Heart right ventricle (tissue), 16 donors: ENCODE measurements around the gene PHOSPHO2. TPM values are rescaled to one million over a fixed set of nuclear protein-coding genes. Genes with fewer than 3 reads are reported as not detected.

ENCODE experiments used
- ATAC-seq, 8 donors: fragments of 200-7000 bp; cut with Tn5 transposase; one replicate each; pipeline ENCODE4 v1.9.1; 2020; ENCODE audit warnings: mild to moderate bottlenecking in 8 of 8, moderate library complexity in 8 of 8, moderate number of reproducible peaks in 1 of 8
- DNase-seq, 2 donors: peaks; one replicate each; pipeline ENCODE4 v3.0.0-alpha.2; 2020
- H3K27ac ChIP-seq, 10 donors: fragments of 200-600 bp; sonication (generic) in 2 of 10; one replicate each; pipeline versions ENCODE4 v1.5.0 to v1.8.0; 2020 to 2022; ENCODE audit warnings: mild to moderate bottlenecking in 3 of 10
- H3K27me3 ChIP-seq, 7 donors: fragments of 200-600 bp; one replicate each; pipeline ENCODE4 v1.8.0; 2021 to 2022; ENCODE audit warnings: mild to moderate bottlenecking in 2 of 7
- H3K36me3 ChIP-seq, 9 donors: fragments of 200-600 bp; sonication (generic) in 1 of 9; one replicate each; pipeline versions ENCODE4 v1.5.0 to v1.8.0; 2020 to 2022; ENCODE audit warnings: mild to moderate bottlenecking in 2 of 9
- H3K4me1 ChIP-seq, 9 donors: fragments of 200-600 bp; sonication (generic) in 1 of 9; one replicate each; pipeline versions ENCODE4 v1.5.0 to v1.8.0; 2020 to 2022; ENCODE audit warnings: mild to moderate bottlenecking in 4 of 9
- H3K4me3 ChIP-seq, 10 donors: fragments of 200-600 bp; sonication (generic) in 2 of 10; one replicate each; pipeline versions ENCODE4 v1.5.0 to v1.8.0; 2020 to 2022; ENCODE audit warnings: mild to moderate bottlenecking in 7 of 10, moderate library complexity in 2 of 10
- H3K9me3 ChIP-seq, 11 donors: fragments of 200-600 bp in 10 of 11; sonication (generic) in 2 of 11; one replicate each; pipeline versions ENCODE4 v1.5.0 to v1.8.0; 2013 to 2022; ENCODE audit warnings: mild to moderate bottlenecking in 2 of 11, control low read depth in 1 of 11, moderate library complexity in 1 of 11
- CTCF ChIP-seq, 9 donors: fragments of 200-600 bp; sonication (generic) in 2 of 9; IDR thresholded peaks; one replicate each; pipeline versions ENCODE4 v1.5.0 to v1.8.0; 2021 to 2022; ENCODE audit warnings: antibody characterized with exemption in 9 of 9, mild to moderate bottlenecking in 5 of 9, moderate library complexity in 1 of 9
- WGBS, 2 donors: extraction: QIAGEN DNeasy Blood & Tissue Kit; methylation state at CpG; one replicate each; pipeline ENCODE4 v1.1.7; 2013; ENCODE audit warnings: inconsistent platforms in 1 of 2; 5-methylcytosine and 5-hydroxymethylcytosine counted together
- intact Hi-C, 10 donors: fragments of 100-400 bp; cut with DNase I; formaldehyde crosslinking; loops; one replicate each; pipeline versions ENCODE4 v1.11.1 to v1.14.2; 2022
- polyA plus RNA-seq, 2 donors: library from polyadenylated mRNA; stranded (reverse); fragments of 200-250 nt; gene quantifications; one replicate each; pipeline ENCODE4 v1.2.3, GENCODE V29; 2013
- total RNA-seq, 10 donors: library from RNA; stranded (reverse); fragmentation: NEBNext Ultra II Directional in 3 of 10; extraction: Animal tissue kit (Norgen Biotek cat#: 25700) in 3 of 10; gene quantifications; one replicate each; pipeline versions ENCODE4 v1.2.1 to v1.2.4, GENCODE V29; 2021 to 2023
- donor health status: Arrhythmogenic right ventricular cardiomyopathy.
- donor health status: ischemic (EF 13 %, LVEDD 7.1; RV severe dilation, severe dysfunction).
- donor health status: healthy with polysubstance abuse.
- donor health status: DM: no; HTN: yes; CAD: no.
- donor health status: DM: no; HTN: no; CAD: no.
- donor health status: ischemic (EF 25% LVEDD 6.9; RV normal size, moderate dysfunction).
- donor health status: ischemic (EF 25% LVEDD 5.7; RV mildly dilated, moderate dysfunction).
- donor health status: healthy.
- donor health status: DM: yes; HTN: yes; CAD: no.
- donor health status: Ischemic cardiomyopathy.
- donor health status: ischemic (EF 35%, LVEDD 5.7; RV mildly dilated, moderate dysfunction).
- donor health status: nonischemic (EF 11% LVEDD 7.7; RV severe dilation, severe dysfunction).
- donor health status: DM: yes; HTN: yes; CAD: no.
- donor health status: PGD.
- donor health status: ischemic (EF 29% LVEDD 5.4; RV normal size, mild dysfunction).
- donor health status: nonischemic (EF 23%, LVEDD 6.1; RV moderate dilation, normal function).

PHOSPHO2 gene
- total and polyA plus RNA-seq, 12 donors = 1.1 to 4.1 (median 2.2) TPM

GRCh38 chr2:169690958-169691357 lies 3.3 kb upstream of the PHOSPHO2 start:
- DNase-seq (no peak), ATAC-seq (no peak)
- Histone ChIP-seq H3K4me1 (peaks cover 0 to 21% (median 5%) of the 10 kb centered on the region in 9 donors), H3K27me3 (no peaks in the 10 kb centered on the region), H3K36me3 (no peaks in the 10 kb centered on the region), H3K27ac (no peak overlapping the region), H3K9me3 (peaks cover 0 to 22% (median 2%) of the 10 kb centered on the region in 11 donors), H3K4me3 (no peak overlapping the region)
- intact Hi-C loops = loop anchor here in 2 of 10 donors (5.0 to 10.0 kb wide), 2 partner anchors 41 to 106 kb away; partner anchors contain the start of genes KLHL23 (in 1 of the 2) and PPIG (in 1 of the 2)
- WGBS, 2 donors = 75 to 76% methylated on average over 1 of the region's 1 CpG
- TF ChIP-seq CTCF (IDR thresholded peaks at IDR 0.05) = no peak

- Histone ChIP-seq H3K4me3 (no peak overlapping the region), H3K4me1 (peaks cover 0 to 21% (median 5%) of the 10 kb centered on the region in 9 donors), H3K27me3 (no peaks in the 10 kb centered on the region), H3K27ac (no peak overlapping the region), H3K9me3 (peaks cover 0 to 22% (median 2%) of the 10 kb centered on the region in 11 donors), H3K36me3 (peaks cover 0 to 11% (median 0%) of the 10 kb centered on the region in 9 donors)
- no peak for TF ChIP-seq CTCF (IDR thresholded peaks at IDR 0.05)
- WGBS, 2 donors = 63 to 69% methylated on average over 3 of the region's 3 CpGs
- ATAC-seq (no peak), DNase-seq (no peak)
- intact Hi-C loops = loop anchor here in 2 of 10 donors (5.0 to 10.0 kb wide), 2 partner anchors 40 to 108 kb away; partner anchors contain the start of genes KLHL23 (in 1 of the 2) and PPIG (in 1 of the 2)
Measured at GRCh38 chr2:169692718-169693117, 1.6 kb upstream of the PHOSPHO2 start.

- H3K9me3 ChIP-seq = peaks cover 0 to 22% (median 2%) of the 10 kb centered on the region in 11 donors
- TF ChIP-seq CTCF (IDR thresholded peaks at IDR 0.05) = peak in 5 of 9 donors; percentile 21 to 41 (median 40)
- peak overlapping the region in 3 of 10 donors; percentile 78 to 95 (median 85) for H3K4me3 ChIP-seq
- H3K36me3 ChIP-seq = peaks cover 0 to 17% (median 0%) of the 10 kb centered on the region in 9 donors
- no peaks in the 10 kb centered on the region for H3K27me3 ChIP-seq
- intact Hi-C loops = loop anchor here in 2 of 10 donors (5.0 to 10.0 kb wide), 2 partner anchors 39 to 109 kb away; partner anchors contain the start of genes KLHL23 (in 1 of the 2) and PPIG (in 1 of the 2)
- no peak overlapping the region for H3K27ac ChIP-seq
- DNase-seq (no peak), ATAC-seq (no peak)
- WGBS, 2 donors = 22 to 23% methylated on average over 4 of the region's 4 CpGs
- peaks cover 0 to 21% (median 5%) of the 10 kb centered on the region in 9 donors for H3K4me1 ChIP-seq
Measured at GRCh38 chr2:169693360-169693759, 909 bp upstream of the PHOSPHO2 start.

GRCh38 chr2:169694894-169695260 lies 608 bp downstream of the PHOSPHO2 start:
- intact Hi-C loops = loop anchor here in 3 of 10 donors (5.0 to 10.0 kb wide), 2 partner anchors 37 to 110 kb away; partner anchors contain the start of genes KLHL23 (in 2 of the 3) and PPIG (in 1 of the 3)
- 36 to 37% methylated on average over 8 of the region's 8 CpGs for WGBS, 2 donors
- peaks cover 0 to 21% (median 5%) of the 10 kb centered on the region in 9 donors for H3K4me1 ChIP-seq
- peaks cover 0 to 16% (median 2%) of the 10 kb centered on the region in 11 donors for H3K9me3 ChIP-seq
- TF ChIP-seq CTCF (IDR thresholded peaks at IDR 0.05) = no peak
- peaks cover 0 to 28% (median 0%) of the 10 kb centered on the region in 9 donors for H3K36me3 ChIP-seq
- ATAC-seq (no peak), DNase-seq (no peak)
- H3K27me3 ChIP-seq = no peaks in the 10 kb centered on the region
- H3K27ac ChIP-seq = peak overlapping the region in 9 of 10 donors; percentile 71 to 89 (median 83)
- H3K4me3 ChIP-seq = peak overlapping the region; percentile 69 to 95 (median 80)
